Esophagus (tissue), 2 donors: ENCODE measurements around the gene FAR1. TPM values are rescaled to one million over a fixed set of nuclear protein-coding genes. Genes with fewer than 3 reads are reported as not detected.
"Not testable (repeated sequence)": the region's sequence is repeated elsewhere in the genome, so short reads cannot be mapped to it uniquely, and the experiment has no call there.

Experiments used
- H3K27ac ChIP-seq, 2 donors: one replicate each; pipeline ENCODE4 v1.5.1; 2013; ENCODE audit warnings: low read depth in 2 of 2, mild to moderate bottlenecking in 2 of 2, inconsistent platforms in 1 of 2, low read length in 1 of 2, moderate library complexity in 1 of 2
- H3K27me3 ChIP-seq, 2 donors: one replicate each; pipeline ENCODE4 v1.6.1; 2013; ENCODE audit warnings: low read length in 2 of 2, control low read depth in 1 of 2, mild to moderate bottlenecking in 1 of 2; ENCODE audit not compliant: insufficient read depth in 2 of 2, control insufficient read depth in 1 of 2
- H3K36me3 ChIP-seq, 2 donors: one replicate each; pipeline ENCODE4 v1.6.1; 2013; ENCODE audit warnings: low read length in 1 of 2; ENCODE audit not compliant: control insufficient read depth in 2 of 2, insufficient read depth in 2 of 2
- H3K4me1 ChIP-seq, 2 donors: one replicate each; pipeline ENCODE4 v1.6.1; 2013; ENCODE audit warnings: low read length in 1 of 2; ENCODE audit not compliant: control insufficient read depth in 2 of 2, insufficient read depth in 2 of 2
- H3K4me3 ChIP-seq, 2 donors: one replicate each; pipeline ENCODE4 v1.5.1; 2013; ENCODE audit warnings: low read length in 2 of 2, mild to moderate bottlenecking in 2 of 2, low read depth in 1 of 2, moderate library complexity in 1 of 2
- H3K9me3 ChIP-seq, 2 donors: one replicate each; pipeline ENCODE4 v1.6.1; 2013; ENCODE audit warnings: mild to moderate bottlenecking in 2 of 2, low read depth in 1 of 2, low read length in 1 of 2, moderate library complexity in 1 of 2; ENCODE audit not compliant: control insufficient read depth in 2 of 2, insufficient read depth in 1 of 2
- WGBS, 2 donors: extraction: QIAGEN DNeasy Blood & Tissue Kit; methylation state at CpG; one replicate each; pipeline ENCODE4 v1.1.7; 2013; 5-methylcytosine and 5-hydroxymethylcytosine counted together
- polyA plus RNA-seq, 2 donors: library from polyadenylated mRNA; stranded (reverse); fragments of 200-250 nt; gene quantifications; one replicate each; pipeline ENCODE4 v1.2.3, GENCODE V29; 2013
- donor health status: healthy with polysubstance abuse.
- donor health status: Bipolar disorder and iron deficiency.

FAR1 gene
- polyA plus RNA-seq, 2 donors = 36.8 to 42.5 TPM

DNA sequence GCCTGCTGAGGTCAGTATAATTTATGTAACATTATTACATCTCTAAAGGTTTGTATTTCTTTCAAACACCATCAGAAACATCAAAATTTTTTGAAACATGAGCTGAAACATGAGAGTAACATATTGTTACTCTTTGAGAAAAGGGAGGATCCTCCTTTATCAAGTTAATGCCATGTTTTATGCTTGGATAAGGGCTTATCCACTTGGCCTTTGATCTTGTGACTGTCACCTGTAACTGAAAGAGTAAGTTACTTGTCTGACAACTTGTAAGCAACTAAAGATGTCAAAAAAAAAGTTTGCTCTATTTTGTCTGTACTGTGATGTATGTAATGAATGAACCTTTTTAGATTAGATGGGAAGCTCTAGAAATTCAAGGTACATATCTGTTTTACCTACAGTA lies 59.6 kb downstream of the FAR1 start:
- no peaks in the 10 kb centered on the region for H3K27me3 ChIP-seq
- no peak overlapping the region for H3K27ac ChIP-seq
- H3K9me3 ChIP-seq = no peaks in the 10 kb centered on the region
- no peaks in the 10 kb centered on the region for H3K4me1 ChIP-seq
- peaks cover 0 to 2% of the 10 kb centered on the region in 2 donors for H3K36me3 ChIP-seq
- no peak overlapping the region for H3K4me3 ChIP-seq

DNA sequence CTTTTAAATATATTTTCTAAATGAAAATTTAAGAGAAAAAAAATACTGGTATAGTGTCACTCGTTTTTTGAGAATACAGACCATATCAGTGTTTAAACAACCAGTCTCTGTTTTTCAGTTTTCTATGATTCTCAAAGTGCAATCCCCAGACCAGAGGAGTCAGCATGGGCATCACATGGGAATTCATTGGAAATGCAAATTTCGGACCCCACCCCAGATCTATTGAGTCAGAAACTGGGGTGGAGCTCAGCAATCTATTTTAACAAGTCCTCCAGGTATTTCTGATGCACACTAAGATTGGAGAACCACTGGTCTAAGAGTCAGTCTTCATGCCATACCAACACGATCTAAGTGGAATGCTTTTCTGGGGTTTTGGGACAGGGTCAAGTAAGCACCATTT lies 66.1 kb downstream of the FAR1 start:
- no peaks in the 10 kb centered on the region for H3K9me3 ChIP-seq
- no peak overlapping the region for H3K4me3 ChIP-seq
- no peak overlapping the region for H3K27ac ChIP-seq
- no peaks in the 10 kb centered on the region for H3K27me3 ChIP-seq
- whole genome bisulfite sequencing, 2 donors = 86 to 93% methylated on average over 3 of the region's 3 CpGs
- no peaks in the 10 kb centered on the region for H3K36me3 ChIP-seq
- H3K4me1 ChIP-seq = no peaks in the 10 kb centered on the region

DNA sequence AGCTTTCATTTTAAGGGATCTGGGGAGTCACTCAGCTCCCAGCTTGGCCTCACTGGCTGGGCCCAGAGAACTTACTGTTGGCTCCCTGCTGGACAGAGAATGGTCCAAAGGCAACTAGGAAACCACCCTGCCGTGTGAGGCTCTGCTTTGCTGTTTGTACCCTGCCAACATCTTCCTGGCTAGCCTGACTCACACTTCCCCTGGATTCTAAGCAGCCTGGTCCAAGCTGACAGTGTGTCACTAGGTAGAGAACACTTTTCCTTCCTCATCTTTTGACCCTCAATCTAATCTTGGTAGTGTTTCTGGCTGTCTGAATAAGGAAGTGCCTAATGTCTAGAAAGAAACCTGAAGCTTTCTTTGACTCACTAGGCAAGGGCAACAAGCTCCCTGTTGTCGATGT lies 76.7 kb downstream of the FAR1 start:
- H3K4me1 ChIP-seq = no peaks in the 10 kb centered on the region
- H3K27ac ChIP-seq = no peak overlapping the region
- H3K4me3 ChIP-seq = no peak overlapping the region
- WGBS, 2 donors = 65 to 67% methylated on average over 2 of the region's 2 CpGs
- H3K36me3 ChIP-seq = no peaks in the 10 kb centered on the region
- H3K27me3 ChIP-seq = no peaks in the 10 kb centered on the region
- no peaks in the 10 kb centered on the region for H3K9me3 ChIP-seq

DNA sequence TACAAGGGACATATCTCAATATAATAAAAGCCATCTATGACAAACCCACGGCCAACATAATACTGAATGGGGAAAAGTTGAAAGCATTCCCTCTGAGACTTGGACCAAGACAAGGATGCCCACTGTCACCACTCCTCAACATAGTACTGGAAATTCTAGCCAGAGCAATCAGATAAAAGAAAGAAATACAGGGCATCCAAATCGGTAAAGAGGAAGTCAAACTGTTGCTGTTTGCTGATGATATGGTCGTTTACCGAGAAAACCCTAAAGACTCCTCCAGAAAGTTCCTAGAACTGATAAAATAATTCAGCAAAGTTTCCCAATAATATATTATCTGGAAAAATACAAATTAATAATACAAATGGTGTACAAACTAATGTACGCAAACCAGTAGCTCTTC lies 84.8 kb downstream of the FAR1 start:
- not testable (repeated sequence) for H3K4me1 ChIP-seq, H3K27ac ChIP-seq, H3K27me3 ChIP-seq, H3K4me3 ChIP-seq, H3K36me3 ChIP-seq, H3K9me3 ChIP-seq
- 81 to 86% methylated on average over 5 of the region's 5 CpGs for WGBS, 2 donors

DNA sequence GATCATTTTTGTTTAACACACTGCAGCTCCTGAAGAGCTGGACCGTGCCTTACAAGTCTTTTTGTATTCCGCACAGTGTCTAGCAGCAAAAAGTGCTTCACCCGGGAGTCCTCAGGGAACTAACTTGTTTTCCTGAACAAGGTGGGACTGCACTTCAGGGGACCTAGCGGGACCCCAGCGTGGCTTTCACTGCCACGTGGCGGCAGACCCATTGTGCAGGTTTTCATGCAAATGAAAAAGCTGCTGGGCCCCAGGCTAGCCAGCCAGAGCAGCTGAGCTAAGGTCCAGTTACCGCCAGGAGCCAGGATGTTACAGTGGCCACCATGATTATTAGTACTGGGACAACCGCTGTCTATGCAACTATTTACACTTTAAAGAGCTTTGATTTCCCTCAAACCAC lies 90.6 kb downstream of the FAR1 start:
- H3K4me3 ChIP-seq = no peak overlapping the region
- no peaks in the 10 kb centered on the region for H3K36me3 ChIP-seq
- H3K27me3 ChIP-seq = no peaks in the 10 kb centered on the region
- no peaks in the 10 kb centered on the region for H3K9me3 ChIP-seq
- H3K27ac ChIP-seq = no peak overlapping the region
- 88 to 90% methylated on average over 9 of the region's 9 CpGs for WGBS, 2 donors
- H3K4me1 ChIP-seq = no peaks in the 10 kb centered on the region

DNA sequence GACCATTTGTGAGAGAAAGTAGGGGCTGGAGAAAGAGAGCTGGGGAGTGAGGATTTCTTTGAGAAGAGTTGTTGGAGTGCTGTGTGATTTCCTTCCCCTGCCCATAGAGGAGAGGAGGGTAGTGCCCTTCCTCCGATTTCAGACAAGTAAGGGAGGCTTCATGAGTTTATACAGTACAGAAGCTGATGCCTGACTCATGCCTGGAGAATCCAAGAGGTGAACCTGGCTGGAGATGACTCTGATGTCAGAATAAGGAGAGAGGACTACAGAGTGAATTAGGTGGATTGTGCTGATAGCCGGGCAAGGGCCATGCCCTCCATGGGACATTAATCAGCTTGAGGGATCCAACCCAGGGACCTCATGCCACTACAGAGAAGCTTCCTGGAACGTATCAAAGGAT lies 91.6 kb downstream of the FAR1 start:
- whole genome bisulfite sequencing, 2 donors = 72 to 81% methylated on average over 3 of the region's 3 CpGs
- Histone ChIP-seq H3K4me1 (no peaks in the 10 kb centered on the region), H3K36me3 (no peaks in the 10 kb centered on the region)

GRCh38 chr11:13761250-13761649 lies 92.8 kb downstream of the FAR1 start:
- H3K27ac ChIP-seq = no peak overlapping the region
- H3K4me1 ChIP-seq = no peaks in the 10 kb centered on the region
- WGBS, 2 donors = 78 to 85% methylated on average over 2 of the region's 2 CpGs
- no peaks in the 10 kb centered on the region for H3K9me3 ChIP-seq
- H3K4me3 ChIP-seq = no peak overlapping the region
- no peaks in the 10 kb centered on the region for H3K36me3 ChIP-seq
- no peaks in the 10 kb centered on the region for H3K27me3 ChIP-seq

More for the DNA sequence above, 91.6 kb downstream of the FAR1 start:
- Histone ChIP-seq H3K27ac (no peak overlapping the region), H3K4me3 (no peak overlapping the region), H3K27me3 (no peaks in the 10 kb centered on the region), H3K9me3 (no peaks in the 10 kb centered on the region)

DNA sequence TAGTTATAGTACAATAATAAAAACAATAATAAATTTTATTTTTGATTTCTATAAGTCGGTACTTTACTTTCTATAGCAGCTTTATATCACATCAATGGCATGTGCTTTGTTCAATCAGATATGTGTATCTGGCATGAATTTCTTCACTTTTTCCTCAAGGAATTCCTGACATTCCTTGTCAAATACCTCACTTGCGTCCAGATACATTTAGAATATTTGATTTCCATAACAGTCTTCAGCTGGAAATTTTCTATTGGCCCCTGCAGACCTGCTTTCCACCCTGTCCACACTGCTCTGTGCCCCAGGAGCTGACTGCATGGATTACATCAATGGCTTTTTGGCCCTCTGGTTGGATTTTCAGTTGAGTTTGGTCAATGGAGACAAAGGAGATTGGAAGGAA lies 93.2 kb downstream of the FAR1 start:
- H3K4me1 ChIP-seq = no peaks in the 10 kb centered on the region
- H3K27me3 ChIP-seq = no peaks in the 10 kb centered on the region
- H3K36me3 ChIP-seq = no peaks in the 10 kb centered on the region
- H3K9me3 ChIP-seq = no peaks in the 10 kb centered on the region
- H3K4me3 ChIP-seq = no peak overlapping the region
- WGBS, 2 donors = 80 to 84% methylated on average over 2 of the region's 2 CpGs
- no peak overlapping the region for H3K27ac ChIP-seq

GRCh38 chr11:13762718-13763117 lies 94.2 kb downstream of the FAR1 start:
- Histone ChIP-seq H3K4me3 (no peak overlapping the region), H3K27me3 (no peaks in the 10 kb centered on the region), H3K36me3 (no peaks in the 10 kb centered on the region), H3K4me1 (no peaks in the 10 kb centered on the region), H3K27ac (no peak overlapping the region), H3K9me3 (no peaks in the 10 kb centered on the region)
- 78 to 87% methylated on average over 4 of the region's 4 CpGs for WGBS, 2 donors

DNA sequence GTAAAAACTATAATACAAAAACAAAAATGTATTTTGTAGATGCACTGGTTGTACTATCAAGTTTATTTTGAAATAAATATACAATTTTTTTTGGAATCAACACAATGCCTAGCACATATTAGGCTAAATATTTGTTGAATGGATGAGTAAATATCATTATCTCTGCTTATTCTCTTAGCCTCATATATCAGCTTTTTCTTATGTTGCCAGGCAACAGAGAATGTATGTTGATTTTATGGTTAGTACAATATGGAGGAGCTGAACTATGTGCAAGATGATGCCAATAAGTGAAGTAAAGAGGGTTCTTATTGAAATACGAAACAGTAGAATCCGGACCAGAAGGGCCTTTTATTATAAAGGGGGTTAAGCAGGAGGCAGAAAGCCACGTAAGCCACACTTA lies 94.9 kb downstream of the FAR1 start:
- no peaks in the 10 kb centered on the region for H3K36me3 ChIP-seq
- no peak overlapping the region for H3K4me3 ChIP-seq
- no peaks in the 10 kb centered on the region for H3K4me1 ChIP-seq
- WGBS, 2 donors = 74 to 80% methylated on average over 3 of the region's 3 CpGs
- no peak overlapping the region for H3K27ac ChIP-seq
- H3K9me3 ChIP-seq = no peaks in the 10 kb centered on the region
- no peaks in the 10 kb centered on the region for H3K27me3 ChIP-seq
